ENCODE results near the gene DSC2. TPM values are rescaled to one million over a fixed set of nuclear protein-coding genes. Genes with fewer than 3 reads are reported as not detected.

Gene DSC2
- total RNA-seq, 2 donors from 2014 or later, result 0.05 TPM; not detected in 1

DNA sequence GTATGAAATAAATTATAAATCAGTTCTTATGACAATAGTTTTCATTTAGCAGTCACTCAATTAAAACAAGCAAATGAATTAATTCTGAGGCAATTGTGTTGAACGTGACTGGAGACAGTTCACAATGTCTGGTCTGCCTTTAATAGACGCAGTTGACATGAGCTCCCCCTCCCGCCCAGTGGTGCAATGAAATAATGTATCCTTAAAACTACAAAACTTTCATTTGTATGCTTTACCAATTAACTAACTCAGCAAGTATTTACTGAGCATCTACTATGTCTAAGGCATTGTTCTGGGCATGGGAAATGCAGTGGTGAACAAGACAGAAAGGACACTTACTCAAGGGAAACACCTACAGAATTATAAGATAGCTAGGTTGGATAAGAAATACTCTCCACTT is 3.5 kb upstream of the DSC2 start:
- DNase-seq (no peak), ATAC-seq (no peak)
- Mint-ChIP-seq H3K4me1 (no peaks in the 10 kb centered on the region), H3K4me3 (no peak overlapping the region), H3K27me3 (no peaks in the 10 kb centered on the region), H3K36me3 (ENCODE audit: low read depth) (no peaks in the 10 kb centered on the region), H3K27ac (no peak overlapping the region)
- peaks cover 3% of the 10 kb centered on the region for H3K9me3 ChIP-seq (ENCODE audit: control insufficient read depth, low read length, poor library complexity, severe bottlenecking)

DNA sequence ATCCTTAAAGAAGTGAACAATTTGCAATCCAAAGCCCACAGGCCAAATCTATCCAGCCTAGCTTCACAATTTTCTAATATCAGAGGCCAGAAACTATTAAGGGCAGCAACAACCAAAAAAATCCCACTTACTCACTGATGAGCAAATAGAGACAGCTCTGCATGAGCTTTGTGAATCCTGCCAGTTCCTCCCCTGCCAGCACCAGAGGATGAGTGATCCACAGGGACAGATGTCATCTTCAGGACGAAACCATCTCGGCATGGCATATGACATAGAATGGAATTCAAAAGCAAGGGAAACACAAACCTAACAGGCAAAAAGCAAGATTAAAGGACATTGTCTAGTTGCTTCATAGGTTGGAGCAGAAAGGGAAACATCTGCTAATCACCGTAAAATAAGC is 2.2 kb upstream of the DSC2 start:
- Mint-ChIP-seq H3K27me3 (no peaks in the 10 kb centered on the region), H3K4me3 (no peak overlapping the region), H3K4me1 (no peaks in the 10 kb centered on the region), H3K27ac (no peak overlapping the region), H3K36me3 (ENCODE audit: low read depth) (no peaks in the 10 kb centered on the region)
- ATAC-seq (no peak), DNase-seq (no peak)
- peaks cover 3% of the 10 kb centered on the region for H3K9me3 ChIP-seq (ENCODE audit: control insufficient read depth, low read length, poor library complexity, severe bottlenecking)

- peaks cover 3% of the 10 kb centered on the region for H3K9me3 ChIP-seq (ENCODE audit: control insufficient read depth, low read length, poor library complexity, severe bottlenecking)
- Mint-ChIP-seq H3K4me3 (no peak overlapping the region), H3K27me3 (no peaks in the 10 kb centered on the region), H3K27ac (no peak overlapping the region), H3K36me3 (ENCODE audit: low read depth) (no peaks in the 10 kb centered on the region), H3K4me1 (no peaks in the 10 kb centered on the region)
- ATAC-seq (no peak), DNase-seq (no peak)
Measured at GRCh38 chr18:31103423-31103822, 1.2 kb upstream of the DSC2 start.

DNA sequence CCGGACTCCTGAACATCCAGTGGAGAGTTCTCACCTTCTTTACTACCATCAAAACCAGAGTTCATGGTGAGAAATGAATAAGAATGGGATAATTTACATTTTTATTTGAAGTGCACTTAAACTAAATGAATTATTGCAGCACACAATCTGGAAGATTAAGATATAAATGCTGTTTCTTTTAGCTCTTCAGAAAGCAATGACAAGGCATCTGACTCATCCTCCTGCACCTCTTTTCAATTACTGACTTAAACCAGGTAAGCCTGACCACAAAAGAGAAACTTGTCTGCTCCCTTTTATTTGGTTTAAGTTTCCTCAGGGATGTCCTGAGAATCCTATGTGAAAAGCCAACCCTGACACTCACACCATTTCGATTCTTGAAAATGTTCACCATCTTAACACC is 720 bp upstream of the DSC2 start:
- H3K36me3 Mint-ChIP-seq (ENCODE audit: low read depth), result no peaks in the 10 kb centered on the region
- H3K4me3 Mint-ChIP-seq, result no peak overlapping the region
- H3K9me3 ChIP-seq (ENCODE audit: control insufficient read depth, low read length, poor library complexity, severe bottlenecking), result peaks cover 3% of the 10 kb centered on the region
- H3K27me3 Mint-ChIP-seq, result no peaks in the 10 kb centered on the region
- no peaks in the 10 kb centered on the region for H3K4me1 Mint-ChIP-seq
- DNase-seq (no peak), ATAC-seq (no peak)
- H3K27ac Mint-ChIP-seq, result no peak overlapping the region

DNA sequence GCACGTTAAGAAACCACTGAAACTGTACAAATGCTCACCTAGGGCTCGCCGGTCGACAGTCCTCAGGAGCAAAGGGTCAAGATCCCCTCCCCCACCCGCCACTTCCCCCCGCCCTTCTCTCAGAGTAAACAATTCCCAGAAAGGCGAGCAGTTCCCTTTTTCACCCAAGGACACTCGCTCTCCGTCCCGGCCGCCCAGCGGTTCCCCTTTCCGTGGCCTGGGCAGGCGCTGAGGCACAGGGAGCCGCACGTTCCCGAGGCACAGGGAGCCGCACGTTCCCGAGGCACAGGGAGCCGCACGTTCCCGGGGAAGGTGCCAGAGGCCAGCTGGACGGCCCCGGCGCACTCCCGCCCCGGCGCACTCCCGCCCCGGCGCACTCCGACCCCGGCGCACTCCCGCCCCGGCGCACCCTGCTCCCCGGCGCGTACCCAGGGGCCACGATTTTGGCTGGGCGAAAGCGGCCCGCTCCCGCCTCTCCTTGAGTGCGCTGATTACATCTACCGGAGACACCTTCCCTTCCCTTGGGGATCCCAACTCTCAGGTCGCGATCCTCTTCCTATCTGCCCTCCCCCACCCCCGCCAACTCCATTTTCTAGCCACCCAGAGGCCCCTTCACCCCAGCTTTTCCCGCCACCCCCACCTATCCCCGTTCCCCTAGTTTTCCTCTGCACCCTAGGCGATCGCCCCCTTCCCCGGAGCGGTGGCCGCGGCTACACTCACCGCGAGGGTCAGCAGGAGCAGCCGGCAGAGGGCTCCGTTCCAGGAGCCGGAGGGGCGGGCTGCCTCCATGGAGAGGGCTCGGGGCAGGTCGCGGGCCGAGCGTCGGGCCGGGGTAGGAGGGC is 817 bp downstream of the DSC2 start:
- Mint-ChIP-seq H3K27me3 (no peaks in the 10 kb centered on the region), H3K4me3 (no peak overlapping the region), H3K27ac (no peak overlapping the region), H3K4me1 (no peaks in the 10 kb centered on the region), H3K36me3 (ENCODE audit: low read depth) (no peaks in the 10 kb centered on the region)
- ATAC-seq, result no peak
- peaks cover 3% of the 10 kb centered on the region for H3K9me3 ChIP-seq (ENCODE audit: control insufficient read depth, low read length, poor library complexity, severe bottlenecking)
- no peak for DNase-seq

- peaks cover 3% of the 10 kb centered on the region for H3K9me3 ChIP-seq (ENCODE audit: control insufficient read depth, low read length, poor library complexity, severe bottlenecking)
- DNase-seq (no peak), ATAC-seq (no peak)
- no peak overlapping the region for H3K27ac Mint-ChIP-seq
- no peaks in the 10 kb centered on the region for H3K27me3 Mint-ChIP-seq
- no peaks in the 10 kb centered on the region for H3K36me3 Mint-ChIP-seq (ENCODE audit: low read depth)
- no peak overlapping the region for H3K4me3 Mint-ChIP-seq
- no peaks in the 10 kb centered on the region for H3K4me1 Mint-ChIP-seq
Measured at GRCh38 chr18:31100436-31101182, 1.6 kb downstream of the DSC2 start.

- H3K4me1 Mint-ChIP-seq, result no peaks in the 10 kb centered on the region
- no peaks in the 10 kb centered on the region for H3K36me3 Mint-ChIP-seq (ENCODE audit: low read depth)
- peaks cover 3% of the 10 kb centered on the region for H3K9me3 ChIP-seq (ENCODE audit: control insufficient read depth, low read length, poor library complexity, severe bottlenecking)
- H3K27me3 Mint-ChIP-seq, result no peaks in the 10 kb centered on the region
- DNase-seq (no peak), ATAC-seq (no peak)
- H3K27ac Mint-ChIP-seq, result no peak overlapping the region
- no peak overlapping the region for H3K4me3 Mint-ChIP-seq
Measured at GRCh38 chr18:31099450-31100230, 2.6 kb downstream of the DSC2 start.

DNA sequence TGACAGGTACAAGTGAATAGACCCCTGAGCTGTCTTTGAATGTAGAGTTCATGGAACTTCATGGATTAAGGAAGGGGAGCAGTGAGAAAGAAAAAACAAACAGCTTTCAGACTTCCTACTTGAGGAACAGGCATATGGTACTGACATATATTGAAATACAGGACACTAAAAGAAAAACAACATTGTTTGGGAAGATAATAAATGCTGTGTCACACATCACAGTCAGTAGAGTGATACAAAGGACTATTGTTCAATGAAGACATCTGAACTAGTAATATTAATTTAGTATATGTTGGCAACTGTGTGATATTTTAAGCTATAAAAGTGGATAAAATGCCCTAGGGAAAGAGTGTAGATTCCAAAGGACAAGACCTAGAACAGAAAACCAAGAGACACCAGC is 3.3 kb downstream of the DSC2 start:
- no peak overlapping the region for H3K4me3 Mint-ChIP-seq
- no peak for ATAC-seq
- H3K9me3 ChIP-seq (ENCODE audit: control insufficient read depth, low read length, poor library complexity, severe bottlenecking), result no peaks in the 10 kb centered on the region
- no peaks in the 10 kb centered on the region for H3K27me3 Mint-ChIP-seq
- no peak for DNase-seq
- no peaks in the 10 kb centered on the region for H3K4me1 Mint-ChIP-seq
- no peaks in the 10 kb centered on the region for H3K36me3 Mint-ChIP-seq (ENCODE audit: low read depth)
- H3K27ac Mint-ChIP-seq, result no peak overlapping the region

DNA sequence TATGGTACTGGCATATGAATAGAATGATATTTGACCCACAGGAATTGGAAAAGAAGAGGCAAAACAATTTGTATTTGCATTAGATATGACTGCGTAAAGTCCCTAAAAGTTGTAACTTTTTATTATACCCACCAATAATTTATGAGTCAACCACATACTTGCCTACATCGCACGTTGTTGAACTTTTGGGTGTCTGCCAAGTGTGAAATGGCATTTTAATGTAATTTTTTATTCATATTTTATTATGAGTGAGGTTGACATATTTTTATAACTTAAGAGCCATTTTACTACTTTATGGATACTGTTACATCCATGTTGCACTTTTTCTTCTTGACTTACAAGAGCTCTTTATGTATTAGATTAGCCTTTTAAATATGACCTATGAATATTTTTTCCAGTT is 4.6 kb downstream of the DSC2 start:
- Mint-ChIP-seq H3K4me3 (no peak overlapping the region), H3K27me3 (no peaks in the 10 kb centered on the region), H3K4me1 (no peaks in the 10 kb centered on the region), H3K36me3 (ENCODE audit: low read depth) (no peaks in the 10 kb centered on the region), H3K27ac (no peak overlapping the region)
- DNase-seq, result no peak
- H3K9me3 ChIP-seq (ENCODE audit: control insufficient read depth, low read length, poor library complexity, severe bottlenecking), result no peaks in the 10 kb centered on the region
- no peak for ATAC-seq

DNA sequence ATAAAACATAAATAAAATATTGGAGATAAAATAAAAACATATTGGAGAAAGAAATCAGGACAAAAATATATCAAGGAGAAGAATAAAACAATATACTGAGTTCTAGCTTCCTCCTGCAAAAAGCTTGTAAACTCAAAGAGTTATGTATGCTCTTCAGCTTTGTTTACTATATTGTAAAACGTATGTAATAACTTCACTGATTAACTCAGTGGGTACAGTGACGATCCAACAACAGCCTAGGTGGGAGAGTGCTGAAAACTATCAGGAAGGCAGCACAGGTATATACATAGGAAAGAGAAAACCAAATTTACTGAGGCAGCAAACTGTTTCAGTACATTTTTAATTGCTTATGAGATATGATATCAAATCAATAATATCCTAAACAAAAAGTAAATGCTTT is 8.3 kb downstream of the DSC2 start:
- no peak for DNase-seq
- no peaks in the 10 kb centered on the region for H3K27me3 Mint-ChIP-seq
- no peak overlapping the region for H3K27ac Mint-ChIP-seq
- no peaks in the 10 kb centered on the region for H3K9me3 ChIP-seq (ENCODE audit: control insufficient read depth, low read length, poor library complexity, severe bottlenecking)
- no peak for ATAC-seq
- no peaks in the 10 kb centered on the region for H3K36me3 Mint-ChIP-seq (ENCODE audit: low read depth)
- no peaks in the 10 kb centered on the region for H3K4me1 Mint-ChIP-seq
- H3K4me3 Mint-ChIP-seq, result no peak overlapping the region

GRCh38 chr18:31093294-31093693 is 8.9 kb downstream of the DSC2 start:
- no peak for DNase-seq
- H3K4me1 Mint-ChIP-seq, result no peaks in the 10 kb centered on the region
- H3K4me3 Mint-ChIP-seq, result no peak overlapping the region
- H3K36me3 Mint-ChIP-seq (ENCODE audit: low read depth), result no peaks in the 10 kb centered on the region
- H3K9me3 ChIP-seq (ENCODE audit: control insufficient read depth, low read length, poor library complexity, severe bottlenecking), result no peaks in the 10 kb centered on the region
- no peak for ATAC-seq
- no peaks in the 10 kb centered on the region for H3K27me3 Mint-ChIP-seq
- H3K27ac Mint-ChIP-seq, result no peak overlapping the region

- no peak overlapping the region for H3K27ac Mint-ChIP-seq
- no peaks in the 10 kb centered on the region for H3K9me3 ChIP-seq (ENCODE audit: control insufficient read depth, low read length, poor library complexity, severe bottlenecking)
- H3K27me3 Mint-ChIP-seq, result no peaks in the 10 kb centered on the region
- H3K36me3 Mint-ChIP-seq (ENCODE audit: low read depth), result no peaks in the 10 kb centered on the region
- H3K4me3 Mint-ChIP-seq, result no peak overlapping the region
- ATAC-seq (no peak), DNase-seq (no peak)
- H3K4me1 Mint-ChIP-seq, result no peaks in the 10 kb centered on the region
Measured at GRCh38 chr18:31091350-31091749, 10.9 kb downstream of the DSC2 start.

GRCh38 chr18:31088532-31088931 is 13.7 kb downstream of the DSC2 start:
- ATAC-seq, result no peak
- Mint-ChIP-seq H3K4me3 (no peak overlapping the region), H3K27ac (no peak overlapping the region), H3K36me3 (ENCODE audit: low read depth) (no peaks in the 10 kb centered on the region), H3K4me1 (no peaks in the 10 kb centered on the region), H3K27me3 (no peaks in the 10 kb centered on the region)
- DNase-seq, result no peak
- H3K9me3 ChIP-seq (ENCODE audit: control insufficient read depth, low read length, poor library complexity, severe bottlenecking), result no peaks in the 10 kb centered on the region

Measured in T-helper 17 cell (primary cell).